Measurements from ENCODE around the gene PARD6G.
"Not testable (repeated sequence)": the region's sequence is repeated elsewhere in the genome, so short reads cannot be mapped to it uniquely, and the experiment has no call there.

PARD6G gene

GRCh38 chr18:80166240-80166639, 81.1 kb downstream of the PARD6G start:
- Histone ChIP-seq H3K27me3 (ENCODE audit: insufficient read depth, low read length) (no peaks in the 10 kb centered on the region), H3K4ac (ENCODE audit: low read depth, low read length) (no peak overlapping the region), H2BK120ac (ENCODE audit: insufficient read depth, low read length, poor library complexity) (no peak overlapping the region), H2BK5ac (ENCODE audit: low read depth, low read length, poor library complexity) (no peak overlapping the region), H3K9ac (ENCODE audit: low read length) (no peak overlapping the region), H3K4me3 (ENCODE audit: low read depth, low read length) (no peak overlapping the region), H2AFZ (ENCODE audit: insufficient read depth, low read length, poor library complexity) (no peak overlapping the region), H4K8ac (ENCODE audit: low read depth, low read length) (no peak overlapping the region), H4K91ac (ENCODE audit: low read depth, low read length) (no peak overlapping the region), H3K14ac (ENCODE audit: low read length) (no peak overlapping the region), H3K79me1 (ENCODE audit: low read length) (no peaks in the 10 kb centered on the region), H3K36me3 (ENCODE audit: control insufficient read depth in 1 of 2, insufficient read depth in 2 of 2, low read length in 2 of 2) (peaks cover 3 to 8% of the 10 kb centered on the region in 2 experiments), H3K4me2 (ENCODE audit: low read length) (no peak overlapping the region), H3K27ac (ENCODE audit: low read depth, low read length) (no peak overlapping the region), H2AK5ac (ENCODE audit: low read length) (no peak overlapping the region), H3K18ac (ENCODE audit: low read length) (no peak overlapping the region), H2BK12ac (ENCODE audit: low read length) (no peak overlapping the region), H3K79me2 (ENCODE audit: control insufficient read depth, insufficient read depth, low read length, poor library complexity) (no peaks in the 10 kb centered on the region), H3K4me1 (ENCODE audit: control insufficient read depth in 1 of 2, insufficient read depth in 2 of 2, low read length in 2 of 2) (no peaks in the 10 kb centered on the region), H3K9me3 (ENCODE audit: insufficient read depth, low read depth, low read length) (peaks cover 23% of the 10 kb centered on the region), H4K12ac (ENCODE audit: low read depth, low read length) (no peak overlapping the region), H3K23ac (ENCODE audit: low read length) (no peak overlapping the region)
- no CpG with 5 or more reads among the region's 10 CpGs for whole genome bisulfite sequencing (ENCODE audit: extremely low coverage, insufficient coverage, insufficient read length)
- DNase-seq: no peak

DNA sequence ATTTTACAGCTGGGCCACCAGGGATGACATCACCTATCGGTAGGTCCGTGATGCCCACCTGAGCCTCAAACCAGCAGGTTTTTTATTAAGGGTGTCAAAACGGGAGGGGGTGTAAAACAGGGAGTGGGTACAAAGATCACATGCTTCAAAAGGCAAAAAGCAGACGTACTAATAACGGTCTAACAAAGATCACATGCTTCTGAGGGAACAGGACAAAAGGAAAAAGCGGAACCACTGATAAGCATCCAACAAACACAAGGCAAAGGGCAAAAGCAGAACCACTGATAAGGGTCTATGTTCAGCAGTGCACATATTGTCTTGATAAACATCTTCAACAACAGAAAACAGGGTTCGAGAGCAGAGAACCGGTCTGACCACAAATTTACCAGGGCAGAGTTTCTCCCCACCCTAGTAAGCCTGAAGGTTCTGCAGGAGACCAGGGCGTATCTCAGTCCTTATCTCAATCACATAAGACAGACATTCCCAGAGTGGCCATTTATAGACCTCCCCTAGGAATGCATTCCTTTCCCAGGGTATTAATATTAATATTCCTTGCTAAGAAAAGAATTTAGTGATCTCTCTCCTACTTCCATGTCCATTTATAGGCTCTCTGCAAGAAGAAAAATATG, 82.5 kb downstream of the PARD6G start:
- H4K12ac ChIP-seq (ENCODE audit: low read depth, low read length); H2BK12ac ChIP-seq (ENCODE audit: low read length); H3K27ac ChIP-seq (ENCODE audit: low read depth, low read length); H4K8ac ChIP-seq (ENCODE audit: low read depth, low read length); H3K27me3 ChIP-seq (ENCODE audit: insufficient read depth, low read length); H3K79me2 ChIP-seq (ENCODE audit: control insufficient read depth, insufficient read depth, low read length, poor library complexity); H4K91ac ChIP-seq (ENCODE audit: low read depth, low read length); H3K79me1 ChIP-seq (ENCODE audit: low read length); H2AK5ac ChIP-seq (ENCODE audit: low read length); H3K18ac ChIP-seq (ENCODE audit: low read length); H2AFZ ChIP-seq (ENCODE audit: insufficient read depth, low read length, poor library complexity); H3K4ac ChIP-seq (ENCODE audit: low read depth, low read length); H3K23ac ChIP-seq (ENCODE audit: low read length); H3K9ac ChIP-seq (ENCODE audit: low read length); DNase-seq; H3K4me2 ChIP-seq (ENCODE audit: low read length); H2BK120ac ChIP-seq (ENCODE audit: insufficient read depth, low read length, poor library complexity); H3K14ac ChIP-seq (ENCODE audit: low read length); H2BK5ac ChIP-seq (ENCODE audit: low read depth, low read length, poor library complexity); H3K4me3 ChIP-seq (ENCODE audit: low read depth, low read length); H3K4me1 ChIP-seq (ENCODE audit: control insufficient read depth in 1 of 2, insufficient read depth in 2 of 2, low read length in 2 of 2): not testable (repeated sequence)
- Histone ChIP-seq H3K9me3 (ENCODE audit: insufficient read depth, low read depth, low read length) (peaks cover 23% of the 10 kb centered on the region), H3K36me3 (ENCODE audit: control insufficient read depth in 1 of 2, insufficient read depth in 2 of 2, low read length in 2 of 2) (peaks cover 12 to 16% of the 10 kb centered on the region in 2 experiments)
- no CpG with 5 or more reads among the region's 9 CpGs for WGBS (ENCODE audit: extremely low coverage, insufficient coverage, insufficient read length)

- Histone ChIP-seq H4K8ac (ENCODE audit: low read depth, low read length) (no peak overlapping the region), H2BK12ac (ENCODE audit: low read length) (no peak overlapping the region), H3K9ac (ENCODE audit: low read length) (no peak overlapping the region), H3K79me2 (ENCODE audit: control insufficient read depth, insufficient read depth, low read length, poor library complexity) (no peaks in the 10 kb centered on the region), H4K91ac (ENCODE audit: low read depth, low read length) (no peak overlapping the region), H3K9me3 (ENCODE audit: insufficient read depth, low read depth, low read length) (peaks cover 23% of the 10 kb centered on the region), H3K23ac (ENCODE audit: low read length) (no peak overlapping the region), H3K14ac (ENCODE audit: low read length) (no peak overlapping the region), H3K4me3 (ENCODE audit: low read depth, low read length) (no peak overlapping the region), H2AFZ (ENCODE audit: insufficient read depth, low read length, poor library complexity) (no peak overlapping the region), H3K4me2 (ENCODE audit: low read length) (no peak overlapping the region), H3K4ac (ENCODE audit: low read depth, low read length) (no peak overlapping the region), H2BK5ac (ENCODE audit: low read depth, low read length, poor library complexity) (no peak overlapping the region), H3K36me3 (ENCODE audit: control insufficient read depth in 1 of 2, insufficient read depth in 2 of 2, low read length in 2 of 2) (peaks cover 17 to 19% of the 10 kb centered on the region in 2 experiments), H2AK5ac (ENCODE audit: low read length) (no peak overlapping the region), H2BK120ac (ENCODE audit: insufficient read depth, low read length, poor library complexity) (no peak overlapping the region), H3K4me1 (ENCODE audit: control insufficient read depth in 1 of 2, insufficient read depth in 2 of 2, low read length in 2 of 2) (no peaks in the 10 kb centered on the region), H3K18ac (ENCODE audit: low read length) (no peak overlapping the region), H3K79me1 (ENCODE audit: low read length) (no peaks in the 10 kb centered on the region), H3K27ac (ENCODE audit: low read depth, low read length) (no peak overlapping the region), H4K12ac (ENCODE audit: low read depth, low read length) (no peak overlapping the region), H3K27me3 (ENCODE audit: insufficient read depth, low read length) (no peaks in the 10 kb centered on the region)
- DNase-seq: no peak
- no CpG with 5 or more reads among the region's 7 CpGs for WGBS (ENCODE audit: extremely low coverage, insufficient coverage, insufficient read length)
Measured at GRCh38 chr18:80163183-80163582, 84.1 kb downstream of the PARD6G start.

GRCh38 chr18:80161781-80162417, 85.4 kb downstream of the PARD6G start:
- Histone ChIP-seq H3K27me3 (ENCODE audit: insufficient read depth, low read length) (no peaks in the 10 kb centered on the region), H3K23ac (ENCODE audit: low read length) (no peak overlapping the region), H2AK5ac (ENCODE audit: low read length) (no peak overlapping the region), H3K9me3 (ENCODE audit: insufficient read depth, low read depth, low read length) (peaks cover 20% of the 10 kb centered on the region), H2BK12ac (ENCODE audit: low read length) (no peak overlapping the region), H3K79me1 (ENCODE audit: low read length) (no peaks in the 10 kb centered on the region), H3K4me1 (ENCODE audit: control insufficient read depth in 1 of 2, insufficient read depth in 2 of 2, low read length in 2 of 2) (no peaks in the 10 kb centered on the region), H3K27ac (ENCODE audit: low read depth, low read length) (no peak overlapping the region), H3K4me3 (ENCODE audit: low read depth, low read length) (no peak overlapping the region), H3K36me3 (ENCODE audit: control insufficient read depth in 1 of 2, insufficient read depth in 2 of 2, low read length in 2 of 2) (peaks cover 17 to 19% of the 10 kb centered on the region in 2 experiments), H3K79me2 (ENCODE audit: control insufficient read depth, insufficient read depth, low read length, poor library complexity) (no peaks in the 10 kb centered on the region), H3K4me2 (ENCODE audit: low read length) (no peak overlapping the region), H2BK120ac (ENCODE audit: insufficient read depth, low read length, poor library complexity) (no peak overlapping the region), H2BK5ac (ENCODE audit: low read depth, low read length, poor library complexity) (no peak overlapping the region), H4K91ac (ENCODE audit: low read depth, low read length) (no peak overlapping the region), H2AFZ (ENCODE audit: insufficient read depth, low read length, poor library complexity) (no peak overlapping the region), H3K14ac (ENCODE audit: low read length) (no peak overlapping the region), H4K8ac (ENCODE audit: low read depth, low read length) (no peak overlapping the region), H3K4ac (ENCODE audit: low read depth, low read length) (no peak overlapping the region), H3K9ac (ENCODE audit: low read length) (no peak overlapping the region), H3K18ac (ENCODE audit: low read length) (no peak overlapping the region), H4K12ac (ENCODE audit: low read depth, low read length) (no peak overlapping the region)
- DNase-seq: no peak
- WGBS (ENCODE audit: extremely low coverage, insufficient coverage, insufficient read length): no CpG with 5 or more reads among the region's 7 CpGs

All from trophoblast cell (in vitro differentiated cells and primary cell).